Stimulated activated naive B cell treated with anti-CD40 and anti-IgM and Interleukin-4, amounts not matched to agents 10 μg/mL and 1 μg/mL and 100 μg/mL, for 72 hours (primary cell): ENCODE measurements around the gene CHN1.

Experiments
- ATAC-seq, 2 donors: fragments of 150-1000 bp; cut with Tn5 transposase; replicated peaks; 2 replicates each; pipeline ENCODE4 v1.10.0; 2021; ENCODE audit warnings: moderate library complexity in 1 of 2
- DNase-seq: peaks from one replicate; pipeline ENCODE4 v3.0.0; 2021
- H3K27ac Mint-ChIP-seq: one replicate; pipeline ENCODE4 v1.8.0; 2022; ENCODE audit warnings: mild to moderate bottlenecking, mixed read lengths
- H3K27me3 Mint-ChIP-seq, 2 donors: one replicate each; pipeline ENCODE4 v1.8.0; 2022; ENCODE audit warnings: mixed read lengths in 2 of 2
- H3K36me3 Mint-ChIP-seq, 2 donors: one replicate each; pipeline ENCODE4 v1.8.0; 2022; ENCODE audit warnings: mixed read lengths in 2 of 2, mild to moderate bottlenecking in 1 of 2
- H3K4me1 Mint-ChIP-seq, 2 donors: one replicate each; pipeline ENCODE4 v1.8.0; 2022; ENCODE audit warnings: mixed read lengths in 2 of 2, mild to moderate bottlenecking in 1 of 2
- H3K4me3 Mint-ChIP-seq, 2 donors: one replicate each; pipeline ENCODE4 v1.8.0; 2022; ENCODE audit warnings: mild to moderate bottlenecking in 2 of 2, mixed read lengths in 2 of 2, moderate library complexity in 1 of 2
- H3K9me3 Mint-ChIP-seq, 2 donors: one replicate each; pipeline ENCODE4 v1.8.0; 2022; ENCODE audit warnings: mixed read lengths in 2 of 2, mild to moderate bottlenecking in 1 of 2

The CHN1 gene

DNA sequence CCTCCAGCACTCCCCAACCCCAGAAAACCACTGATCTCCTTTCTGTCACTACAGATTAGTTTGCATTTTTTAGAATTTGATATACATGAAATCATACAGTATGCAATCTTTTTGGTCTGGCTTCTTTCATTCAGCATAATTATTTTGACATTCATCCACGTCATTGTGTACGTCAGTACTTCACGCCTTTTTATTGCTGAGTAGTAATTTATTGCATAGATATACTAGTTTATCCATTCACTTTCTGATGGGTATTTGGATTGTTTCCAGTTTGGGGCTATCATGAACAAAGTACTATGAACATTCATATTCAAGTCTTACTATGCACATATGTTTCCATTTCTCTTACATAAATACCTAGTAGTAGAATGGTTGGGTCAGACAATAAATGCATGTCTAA, 20.1 kb upstream of the CHN1 start:
- Mint-ChIP-seq H3K9me3 (no peaks in the 10 kb centered on the region), H3K4me1 (peaks cover 0 to 3% of the 10 kb centered on the region in 2 donors), H3K36me3 (peaks cover 0 to 3% of the 10 kb centered on the region in 2 donors), H3K4me3 (no peak overlapping the region), H3K27me3 (peaks cover 0 to 6% of the 10 kb centered on the region in 2 donors), H3K27ac (no peak overlapping the region)
- DNase-seq (no peak), ATAC-seq (no peak)

GRCh38 chr2:175022923-175023322, 17.7 kb upstream of the CHN1 start:
- Mint-ChIP-seq H3K9me3 (no peaks in the 10 kb centered on the region), H3K36me3 (peaks cover 0 to 3% of the 10 kb centered on the region in 2 donors), H3K4me3 (no peak overlapping the region), H3K4me1 (peaks cover 0 to 3% of the 10 kb centered on the region in 2 donors), H3K27ac (no peak overlapping the region), H3K27me3 (peaks cover 0 to 6% of the 10 kb centered on the region in 2 donors)
- DNase-seq (no peak), ATAC-seq (no peak)

DNA sequence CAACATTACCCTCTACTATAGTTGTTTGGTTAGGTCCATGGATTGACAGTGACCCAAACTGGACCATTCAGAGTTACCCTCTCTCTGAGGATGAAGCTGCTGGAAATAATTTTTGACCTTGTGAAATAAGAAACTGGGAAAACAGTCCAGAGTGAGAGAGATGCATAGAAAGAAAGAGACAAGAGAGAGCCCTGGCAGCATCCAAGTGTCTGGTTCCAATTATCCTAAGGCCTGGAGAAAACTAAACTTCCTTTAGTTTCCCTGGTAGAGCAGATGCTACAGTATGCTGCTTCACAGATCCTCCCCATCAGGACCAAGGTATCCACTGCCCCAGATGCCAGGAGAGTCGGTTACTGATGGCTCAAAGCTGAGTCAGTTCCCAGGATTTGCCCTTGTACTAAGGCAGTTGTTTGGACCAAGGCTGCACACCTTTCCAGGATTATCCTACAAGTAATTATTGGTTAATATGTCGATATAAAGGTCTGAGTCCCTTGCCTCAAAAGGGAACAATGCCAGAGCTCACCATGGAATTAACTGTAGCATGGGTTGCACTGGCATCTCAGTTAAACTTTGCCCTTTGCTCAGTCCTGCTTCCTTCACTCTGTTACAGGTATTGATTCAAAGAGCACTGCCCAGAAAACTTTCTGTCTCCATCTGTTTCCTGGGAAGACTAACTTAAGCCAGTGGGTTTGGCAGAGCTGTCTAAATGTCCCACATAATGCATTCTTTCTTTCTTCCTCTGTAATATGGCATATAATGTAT, 14.6 kb upstream of the CHN1 start:
- H3K27me3 Mint-ChIP-seq, result peaks cover 0 to 12% of the 10 kb centered on the region in 2 donors
- no peak overlapping the region for H3K27ac Mint-ChIP-seq

DNA sequence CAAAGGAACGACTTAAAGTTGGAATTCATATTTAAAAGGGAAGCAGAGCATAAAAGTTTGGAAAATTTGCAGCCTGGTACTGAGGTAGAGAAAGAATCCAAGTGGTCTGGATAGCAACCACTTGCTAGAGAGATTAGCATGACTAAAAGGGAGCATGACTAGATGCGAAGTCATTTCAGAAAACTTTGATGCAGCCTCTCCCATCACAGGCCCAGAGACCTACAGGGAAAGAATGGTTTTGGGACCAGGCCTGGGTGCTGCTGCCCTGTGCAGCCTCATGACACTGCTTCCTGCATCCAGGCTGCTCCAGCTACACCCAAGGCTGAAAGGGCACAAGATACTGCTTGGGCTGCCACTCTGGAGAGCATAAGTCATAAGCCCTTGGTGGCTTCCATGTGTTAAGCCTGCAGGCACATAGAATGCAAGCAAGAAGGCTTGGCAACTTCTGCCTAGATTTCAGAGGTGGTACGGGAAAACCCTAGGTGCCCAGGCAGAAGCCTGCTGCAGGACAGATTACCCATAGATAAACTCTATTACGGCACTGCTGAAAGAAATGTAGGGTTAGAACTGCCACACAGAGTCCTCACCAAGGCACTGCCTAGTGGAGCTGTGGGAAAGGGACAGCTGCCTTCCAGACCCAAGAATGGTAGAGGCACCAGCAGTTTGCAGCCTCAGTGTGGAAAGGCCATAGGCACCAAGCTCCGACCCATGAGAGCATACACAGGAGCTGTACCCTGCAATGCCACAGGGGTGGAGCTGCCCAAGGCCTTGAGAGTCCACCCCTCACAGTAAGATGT, 12.6 kb upstream of the CHN1 start:
- Mint-ChIP-seq H3K36me3 (peaks cover 0 to 7% of the 10 kb centered on the region in 2 donors), H3K4me1 (peaks cover 0 to under 1% of the 10 kb centered on the region in 2 donors), H3K9me3 (no peaks in the 10 kb centered on the region), H3K27ac (no peak overlapping the region), H3K4me3 (no peak overlapping the region), H3K27me3 (peaks cover 10 to 12% of the 10 kb centered on the region in 2 donors)
- no peak for ATAC-seq
- DNase-seq, result no peak

More for the DNA sequence above, 14.6 kb upstream of the CHN1 start:
- Mint-ChIP-seq H3K4me3 (no peak overlapping the region), H3K9me3 (no peaks in the 10 kb centered on the region), H3K36me3 (peaks cover 0 to 7% of the 10 kb centered on the region in 2 donors), H3K4me1 (peaks cover 0 to 3% of the 10 kb centered on the region in 2 donors)
- no peak for ATAC-seq
- DNase-seq, result no peak

DNA sequence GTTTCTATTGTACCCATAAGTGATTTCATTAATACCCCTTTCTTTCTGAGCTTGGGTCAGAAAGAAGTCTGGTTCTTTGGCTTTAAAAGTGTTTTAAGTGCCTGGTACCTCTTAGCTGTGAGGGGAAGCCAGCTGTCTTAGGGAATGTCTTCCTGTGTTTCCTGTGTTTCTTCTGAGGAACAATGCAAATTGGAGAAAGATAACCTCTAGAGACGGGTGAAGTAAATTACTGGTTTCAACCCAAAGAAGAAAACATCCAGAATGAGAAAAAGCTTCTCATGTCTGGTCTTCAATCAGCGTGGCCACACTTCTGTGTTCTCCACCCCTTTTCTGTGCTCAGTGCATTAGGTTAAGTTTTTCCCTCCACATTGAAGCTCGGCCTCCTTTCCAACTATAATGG, 10.2 kb upstream of the CHN1 start:
- Mint-ChIP-seq H3K36me3 (peaks cover 0 to 4% of the 10 kb centered on the region in 2 donors), H3K27me3 (peaks cover 10 to 26% of the 10 kb centered on the region in 2 donors), H3K4me3 (no peak overlapping the region), H3K4me1 (no peaks in the 10 kb centered on the region), H3K9me3 (no peaks in the 10 kb centered on the region), H3K27ac (no peak overlapping the region)
- ATAC-seq (no peak), DNase-seq (no peak)

- ATAC-seq (no peak), DNase-seq (no peak)
- Mint-ChIP-seq H3K9me3 (no peaks in the 10 kb centered on the region), H3K4me1 (no peaks in the 10 kb centered on the region), H3K4me3 (no peak overlapping the region), H3K36me3 (peaks cover 0 to 4% of the 10 kb centered on the region in 2 donors), H3K27ac (no peak overlapping the region), H3K27me3 (peaks cover 19 to 39% of the 10 kb centered on the region in 2 donors)
Observed at GRCh38 chr2:175012516-175012915, 7.3 kb upstream of the CHN1 start.

DNA sequence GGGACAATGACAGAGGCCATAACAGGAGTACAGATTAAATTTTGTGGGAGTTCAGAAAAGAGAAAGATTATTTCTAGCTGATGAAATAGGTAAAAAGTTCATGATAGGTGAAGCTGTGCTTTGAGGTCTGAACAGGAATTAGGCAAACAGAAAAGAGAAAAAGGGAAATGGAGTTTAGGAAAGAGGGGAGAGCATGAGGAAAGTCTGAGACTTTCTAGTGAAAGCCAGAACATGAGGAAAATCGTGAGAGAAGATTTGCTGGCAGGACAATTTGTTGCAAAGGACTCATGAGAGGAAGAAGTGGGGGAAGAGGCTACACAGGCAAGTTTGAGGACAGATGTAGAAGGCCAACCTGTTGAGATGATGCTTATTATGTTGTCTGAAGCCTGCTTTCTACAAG, 6.3 kb upstream of the CHN1 start:
- H3K4me1 Mint-ChIP-seq, result no peaks in the 10 kb centered on the region
- H3K9me3 Mint-ChIP-seq, result no peaks in the 10 kb centered on the region
- no peaks in the 10 kb centered on the region for H3K36me3 Mint-ChIP-seq
- no peak for DNase-seq
- peaks cover 18 to 44% of the 10 kb centered on the region in 2 donors for H3K27me3 Mint-ChIP-seq
- no peak for ATAC-seq
- H3K27ac Mint-ChIP-seq, result no peak overlapping the region
- no peak overlapping the region for H3K4me3 Mint-ChIP-seq

- DNase-seq (no peak), ATAC-seq (no peak)
- Mint-ChIP-seq H3K27ac (no peak overlapping the region), H3K4me1 (peaks cover 0 to 3% of the 10 kb centered on the region in 2 donors), H3K27me3 (peaks cover 24 to 49% of the 10 kb centered on the region in 2 donors), H3K9me3 (no peaks in the 10 kb centered on the region), H3K36me3 (no peaks in the 10 kb centered on the region), H3K4me3 (no peak overlapping the region)
Observed at GRCh38 chr2:175010848-175011254, 5.7 kb upstream of the CHN1 start.

GRCh38 chr2:175009917-175010621, 4.9 kb upstream of the CHN1 start:
- DNase-seq (no peak), ATAC-seq (no peak)
- Mint-ChIP-seq H3K4me1 (peaks cover 0 to 8% of the 10 kb centered on the region in 2 donors), H3K9me3 (no peaks in the 10 kb centered on the region), H3K27me3 (peaks cover 26 to 56% of the 10 kb centered on the region in 2 donors), H3K4me3 (no peak overlapping the region), H3K36me3 (no peaks in the 10 kb centered on the region), H3K27ac (no peak overlapping the region)

- peaks cover 0 to 8% of the 10 kb centered on the region in 2 donors for H3K4me1 Mint-ChIP-seq
- no peaks in the 10 kb centered on the region for H3K9me3 Mint-ChIP-seq
- no peak overlapping the region for H3K4me3 Mint-ChIP-seq
- H3K27ac Mint-ChIP-seq, result no peak overlapping the region
- no peak for ATAC-seq
- peaks cover 26 to 59% of the 10 kb centered on the region in 2 donors for H3K27me3 Mint-ChIP-seq
- no peaks in the 10 kb centered on the region for H3K36me3 Mint-ChIP-seq
- no peak for DNase-seq
Observed at GRCh38 chr2:175008801-175009495, 3.8 kb upstream of the CHN1 start.

GRCh38 chr2:175008009-175008408, 2.8 kb upstream of the CHN1 start:
- no peak for DNase-seq
- Mint-ChIP-seq H3K27me3 (peaks cover 26 to 52% of the 10 kb centered on the region in 2 donors), H3K9me3 (no peaks in the 10 kb centered on the region), H3K36me3 (no peaks in the 10 kb centered on the region), H3K27ac (no peak overlapping the region), H3K4me1 (peaks cover 0 to 8% of the 10 kb centered on the region in 2 donors), H3K4me3 (no peak overlapping the region)
- no peak for ATAC-seq

DNA sequence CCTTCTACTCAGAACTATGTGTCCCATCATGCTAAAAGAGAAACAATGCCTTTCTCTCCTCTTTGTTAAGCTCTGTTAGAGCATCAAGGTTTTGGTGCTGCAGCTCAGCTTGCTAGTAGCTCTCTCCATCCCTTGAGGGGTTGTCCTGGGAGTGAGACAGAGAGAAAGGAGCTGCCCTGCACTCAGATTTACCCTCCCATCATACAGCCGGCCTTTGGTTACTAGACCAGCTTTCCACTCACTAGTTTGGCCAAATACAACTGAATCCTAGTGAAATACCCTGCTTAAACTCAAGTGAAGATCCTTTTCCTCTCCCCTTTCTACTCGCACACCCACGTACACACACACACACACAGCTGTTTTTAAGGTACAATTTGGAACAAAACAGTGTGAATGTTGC, 2.3 kb upstream of the CHN1 start:
- H3K27me3 Mint-ChIP-seq, result peaks cover 28 to 51% of the 10 kb centered on the region in 2 donors

GRCh38 chr2:175006281-175006680, 1.1 kb upstream of the CHN1 start:
- peak overlapping the region in 1 of 2 donors; percentile 74 for H3K4me3 Mint-ChIP-seq
- H3K4me1 Mint-ChIP-seq, result peaks cover 0 to 8% of the 10 kb centered on the region in 2 donors
- H3K9me3 Mint-ChIP-seq, result no peaks in the 10 kb centered on the region
- H3K36me3 Mint-ChIP-seq, result no peaks in the 10 kb centered on the region
- DNase-seq (no peak), ATAC-seq (no peak)
- no peak overlapping the region for H3K27ac Mint-ChIP-seq
- H3K27me3 Mint-ChIP-seq, result peaks cover 34 to 52% of the 10 kb centered on the region in 2 donors

More for the DNA sequence above, 2.3 kb upstream of the CHN1 start:
- DNase-seq (no peak), ATAC-seq (no peak)
- Mint-ChIP-seq H3K9me3 (no peaks in the 10 kb centered on the region), H3K4me1 (peaks cover 0 to 8% of the 10 kb centered on the region in 2 donors), H3K27ac (no peak overlapping the region), H3K4me3 (no peak overlapping the region), H3K36me3 (no peaks in the 10 kb centered on the region)
